GM19035 (cell line): ENCODE data around the gene FAM193A.
"Not testable (repeated sequence)": the region's sequence is repeated elsewhere in the genome, so short reads cannot be mapped to it uniquely, and the experiment has no call there.

Source experiments
- ATAC-seq: cut with Tn5 transposase; IDR thresholded peaks from one replicate; pipeline ENCODE4 v1.9.1; 2021; ENCODE audit not compliant: unreplicated experiment

The FAM193A gene

GRCh38 chr4:2572076-2572475, 35.6 kb downstream of the FAM193A start:
- no peak for ATAC-seq

GRCh38 chr4:2572866-2573265, 36.4 kb downstream of the FAM193A start:
- ATAC-seq: no peak

- ATAC-seq: no peak
These were observed 37.6 kb downstream of the FAM193A start for GRCh38 chr4:2574009-2574408.

DNA sequence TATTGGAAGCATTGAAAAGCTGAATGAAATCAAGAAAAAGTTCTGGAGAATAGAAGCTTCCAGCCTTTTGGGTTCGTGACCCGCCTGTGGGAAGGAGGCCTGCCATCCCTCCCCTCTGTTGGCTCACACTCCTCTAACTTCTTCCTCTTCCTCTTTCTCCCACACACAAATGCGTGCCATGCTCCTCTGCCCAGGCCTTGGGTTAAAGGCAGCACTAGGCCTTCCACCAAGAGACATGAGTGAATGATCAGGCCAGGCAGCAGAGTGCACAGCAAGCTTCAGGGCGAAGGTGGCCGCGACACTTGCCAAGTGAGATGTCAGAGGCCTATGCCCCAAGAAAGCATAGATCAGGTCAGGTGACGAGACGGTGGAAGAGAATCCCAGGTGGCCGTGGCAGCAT, 38.4 kb downstream of the FAM193A start:
- ATAC-seq: no peak

GRCh38 chr4:2576290-2576689, 39.8 kb downstream of the FAM193A start:
- no peak for ATAC-seq

DNA sequence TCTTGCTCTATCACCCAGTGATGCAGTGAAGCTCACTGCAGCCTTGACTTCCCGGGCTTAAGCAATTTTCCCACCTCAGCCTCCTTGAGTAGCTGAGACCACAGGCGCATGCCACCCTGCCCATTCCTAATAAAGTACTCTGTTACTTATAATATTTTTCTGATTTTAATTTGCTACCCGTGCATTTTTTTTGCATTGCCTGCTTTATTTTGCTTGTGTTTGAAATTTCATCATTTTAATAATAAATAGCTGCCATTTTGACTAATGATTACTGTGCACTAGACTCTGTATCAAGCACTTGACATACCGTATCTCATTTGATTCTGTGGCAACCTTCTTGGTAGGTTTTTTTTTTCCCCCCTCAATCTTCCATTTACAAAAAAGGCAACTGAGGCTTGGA, 41.7 kb downstream of the FAM193A start:
- no peak for ATAC-seq

- ATAC-seq: no peak
These were observed 43.5 kb downstream of the FAM193A start for GRCh38 chr4:2579910-2580309.

- no peak for ATAC-seq
These were observed 46.6 kb downstream of the FAM193A start for GRCh38 chr4:2583092-2583491.

DNA sequence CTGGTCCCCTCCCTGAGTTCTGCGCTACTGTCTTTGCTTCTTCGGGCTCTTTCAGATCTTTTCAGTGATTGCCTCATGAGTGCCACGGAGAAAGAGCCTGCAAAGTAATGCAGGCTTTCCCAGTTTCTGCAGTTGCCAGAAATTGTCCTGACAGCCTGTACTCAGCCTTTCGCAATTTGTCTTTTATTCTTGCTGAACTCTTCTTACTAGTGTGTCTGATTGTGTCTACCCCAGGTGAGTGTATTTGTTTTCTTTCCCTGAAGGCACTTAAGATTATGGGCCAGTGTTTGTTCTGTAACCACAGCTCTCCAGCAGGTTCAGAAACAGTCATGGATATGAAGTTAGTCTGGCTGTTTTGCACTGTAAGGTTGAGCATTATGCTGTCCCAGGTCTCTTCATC, 47.1 kb downstream of the FAM193A start:
- no peak for ATAC-seq

GRCh38 chr4:2586502-2586901, 50.1 kb downstream of the FAM193A start:
- ATAC-seq: no peak

DNA sequence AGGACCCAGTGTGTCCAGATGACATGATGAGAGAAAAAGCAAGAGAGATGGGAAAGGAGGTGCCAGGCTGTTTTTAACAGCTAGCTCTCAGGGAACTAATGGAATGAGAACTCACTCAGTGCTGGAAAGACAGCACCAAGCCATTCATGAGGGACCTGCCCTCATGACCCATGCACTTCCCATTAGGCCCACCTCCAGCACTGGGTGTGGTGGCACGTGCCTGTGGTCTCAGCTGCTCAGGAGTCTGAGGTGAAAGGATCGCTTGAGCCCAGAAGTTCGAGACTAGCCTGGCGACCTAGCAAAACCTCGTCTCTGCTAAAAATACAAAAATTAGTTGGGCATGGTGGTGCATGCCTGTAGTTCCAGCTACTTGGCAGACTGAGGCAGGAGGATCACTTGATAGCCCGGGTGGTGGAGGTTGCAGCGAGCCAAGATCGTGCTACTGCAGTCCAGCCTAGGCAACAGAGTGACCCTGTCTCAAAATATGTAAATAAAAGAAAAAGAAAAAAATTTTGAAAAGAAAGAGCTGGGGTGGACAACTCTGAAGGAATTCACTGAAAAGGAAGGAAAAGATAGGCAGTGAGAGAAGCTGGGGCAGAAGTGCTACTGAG, 50.9 kb downstream of the FAM193A start:
- ATAC-seq: no peak

DNA sequence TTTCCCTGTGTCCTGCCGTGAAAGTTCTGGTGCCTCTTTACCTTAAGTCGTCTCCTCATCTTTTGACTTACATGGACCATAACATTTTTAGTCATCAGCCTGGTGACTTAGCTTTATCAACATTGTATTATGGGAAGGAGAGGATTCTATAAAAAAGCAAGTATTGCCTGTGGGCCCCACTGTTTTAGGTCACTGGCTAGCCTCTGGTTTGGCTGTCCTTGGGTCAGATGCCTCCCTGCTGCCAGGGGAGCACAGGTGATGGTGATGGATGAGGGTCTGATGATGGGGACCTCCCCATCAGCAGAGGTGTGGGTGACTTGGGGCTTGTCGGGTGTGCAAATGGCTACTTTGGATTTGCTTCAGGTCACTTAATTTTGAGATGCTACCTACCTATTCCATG, 51.8 kb downstream of the FAM193A start:
- ATAC-seq: no peak

GRCh38 chr4:2591189-2591588, 54.7 kb downstream of the FAM193A start:
- no peak for ATAC-seq

DNA sequence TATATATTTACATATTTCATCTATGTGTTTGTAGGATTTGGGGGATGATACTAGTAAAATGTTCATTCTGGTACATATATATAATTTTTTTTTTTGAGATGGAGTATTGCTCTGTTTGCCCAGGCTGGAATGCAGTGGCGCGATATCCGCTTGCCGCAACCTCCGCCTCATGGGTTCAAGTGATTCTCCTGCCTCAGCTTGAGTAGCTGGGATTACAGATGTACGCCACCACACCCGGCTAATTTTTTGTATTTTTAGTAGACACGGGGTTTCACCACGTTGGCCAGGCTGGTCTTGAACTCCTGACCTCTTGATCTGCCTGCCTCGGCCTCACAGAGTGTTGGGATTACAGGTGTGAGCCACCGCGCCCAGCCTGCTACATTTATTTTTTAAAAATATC, 55.6 kb downstream of the FAM193A start:
- ATAC-seq: not testable (repeated sequence)

DNA sequence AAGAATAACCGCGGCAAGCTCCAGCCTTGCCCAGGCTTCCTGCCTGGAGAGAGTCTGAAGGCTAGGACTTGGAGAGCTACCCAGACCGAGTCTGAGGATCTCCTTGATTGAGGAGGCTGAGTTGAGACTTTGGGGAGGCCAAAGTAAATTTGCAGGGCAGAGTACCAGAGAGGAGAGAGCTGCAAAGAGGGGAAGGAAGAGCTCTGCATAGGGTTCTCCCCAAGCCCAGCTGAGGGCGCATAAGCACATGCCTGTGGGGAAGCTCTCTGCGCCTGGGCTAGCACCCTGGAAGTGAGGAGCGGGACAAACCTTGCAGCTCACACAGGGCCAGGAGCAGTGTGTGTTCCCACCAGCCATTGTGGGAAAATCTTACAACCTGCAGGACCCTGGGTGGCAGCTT, 56.1 kb downstream of the FAM193A start:
- ATAC-seq: no peak

DNA sequence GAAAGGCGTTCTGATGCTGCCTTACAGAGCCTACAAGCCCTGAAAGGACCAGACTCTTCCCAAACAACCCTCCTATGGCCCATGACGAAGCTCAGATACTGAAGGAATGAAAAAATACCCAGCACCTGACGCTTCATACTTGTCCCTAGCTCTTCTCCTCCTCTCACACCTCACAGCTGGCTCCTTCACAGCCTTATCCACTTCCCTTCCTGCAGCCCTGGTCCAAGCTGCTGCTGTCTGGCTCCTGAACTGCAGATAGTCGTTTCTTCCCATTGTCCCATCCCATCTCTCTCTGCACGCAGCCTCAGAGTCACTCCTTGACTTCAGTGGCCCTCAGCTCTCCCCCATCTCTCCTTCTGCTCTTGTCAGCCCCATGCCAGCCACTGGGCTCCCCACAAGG, 56.6 kb downstream of the FAM193A start:
- ATAC-seq: no peak

DNA sequence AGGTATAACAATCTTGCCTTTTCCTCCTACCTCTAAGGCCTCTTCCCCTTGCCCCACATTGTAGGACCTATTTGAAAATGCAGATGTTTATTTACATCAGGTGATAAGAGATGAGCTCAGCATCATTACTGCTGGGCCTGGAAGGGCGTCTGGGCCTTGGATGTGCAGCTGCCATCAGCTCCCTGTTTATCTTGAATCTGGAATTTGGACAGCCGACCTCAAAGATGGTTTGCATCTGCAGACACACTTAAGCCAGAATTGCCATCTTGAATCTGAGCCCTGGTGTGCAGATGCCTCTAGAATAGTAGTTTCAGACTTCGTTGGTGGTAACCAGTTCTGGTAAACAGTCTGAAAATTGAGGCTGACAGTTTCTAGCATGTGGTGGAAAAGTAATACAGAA, 59.0 kb downstream of the FAM193A start:
- ATAC-seq: no peak

GRCh38 chr4:2595952-2596552, 59.6 kb downstream of the FAM193A start:
- ATAC-seq: no peak

DNA sequence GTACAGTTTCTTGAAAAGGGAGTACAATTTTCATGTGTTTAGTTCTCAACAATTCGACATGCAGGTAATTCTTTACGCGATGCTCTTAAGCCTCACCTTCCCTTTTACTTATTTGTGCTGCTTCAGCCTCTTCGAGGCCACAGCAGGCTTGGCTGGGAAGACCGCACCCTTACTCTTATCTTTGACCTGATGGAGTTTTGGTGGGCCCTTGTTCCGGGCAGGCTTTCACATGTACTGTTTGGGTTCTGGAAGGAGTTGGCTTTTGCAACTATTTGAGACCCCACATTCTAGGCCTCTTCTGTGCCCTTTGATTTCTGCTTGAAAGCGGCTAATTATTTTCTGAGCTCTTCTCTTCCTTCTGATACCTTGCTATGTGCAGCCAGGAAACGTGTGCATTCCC, 60.2 kb downstream of the FAM193A start:
- no peak for ATAC-seq

DNA sequence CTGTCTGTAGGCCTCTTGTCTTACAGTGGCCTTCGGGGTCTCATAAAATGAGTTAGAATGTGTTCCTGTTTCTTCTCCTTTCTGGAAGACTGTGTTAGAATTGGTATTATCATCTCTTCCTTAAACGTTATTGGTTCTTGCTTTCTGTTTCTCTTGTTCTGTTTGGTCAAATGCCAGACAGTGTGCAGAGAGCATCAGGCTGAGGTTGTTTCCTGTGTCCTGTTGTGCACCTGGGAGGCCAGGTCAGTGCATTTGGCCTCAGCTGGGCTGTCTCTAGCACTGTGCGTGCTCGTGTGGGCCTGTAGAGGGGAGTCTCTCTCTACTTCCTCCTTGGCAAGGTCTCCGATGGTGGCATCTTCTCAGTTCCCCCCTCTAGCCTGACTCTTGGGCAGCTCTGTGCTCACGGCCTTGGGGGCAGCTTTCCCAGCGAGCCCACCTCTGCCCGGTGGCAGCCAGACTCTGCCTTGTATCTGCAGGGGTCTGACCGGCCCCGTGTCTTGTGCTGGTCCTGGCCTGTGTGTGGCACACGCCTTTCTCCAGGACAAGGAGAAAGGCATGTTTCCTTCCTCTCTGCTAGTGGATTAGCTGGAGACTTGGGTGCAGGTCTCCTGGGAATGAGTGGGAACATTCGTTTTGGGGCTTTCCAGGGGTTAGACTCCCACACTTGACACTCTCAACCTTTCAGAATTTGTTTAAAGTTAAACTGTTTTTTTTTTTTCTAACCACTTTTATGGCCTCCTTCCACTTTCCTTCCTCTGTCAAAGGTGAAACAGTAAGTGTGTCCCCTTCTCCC, 62.3 kb downstream of the FAM193A start:
- ATAC-seq: peak; percentile 71

- ATAC-seq: no peak
These were observed 62.8 kb downstream of the FAM193A start for GRCh38 chr4:2599304-2599654.

DNA sequence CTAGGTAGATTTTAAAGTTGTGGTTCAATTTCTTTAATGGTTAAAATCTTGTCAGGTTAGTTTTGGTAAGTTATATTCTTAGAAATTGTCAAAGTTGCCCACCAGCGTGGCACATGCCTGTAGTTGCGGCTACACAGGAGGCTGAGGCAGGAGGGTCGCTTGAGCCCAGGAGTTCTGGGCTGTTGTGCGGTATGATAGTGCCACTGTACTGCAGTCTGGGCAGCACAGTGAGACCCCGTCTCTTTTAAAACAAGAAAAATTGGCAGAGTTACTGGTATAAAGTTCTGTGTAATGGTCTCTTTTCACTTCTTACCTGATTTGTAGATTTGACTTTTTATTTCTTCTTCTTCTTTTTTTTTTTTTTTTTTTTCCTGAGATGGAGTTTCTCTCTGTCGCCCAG, 64.4 kb downstream of the FAM193A start:
- no peak for ATAC-seq

GRCh38 chr4:2604614-2605013, 68.2 kb downstream of the FAM193A start:
- ATAC-seq: no peak
